PC-3 (cell line): ENCODE measurements around the gene ALX3.

ENCODE experiments used
- CTCF ChIP-seq: fragments of 300-600 bp; sonication (generic); conservative IDR thresholded peaks from 2 replicates; pipeline ENCODE4 v1.5.1; 2017; ENCODE audit warnings: antibody characterized with exemption, low read depth, mild to moderate bottlenecking, low read length
- EZH2 ChIP-seq: fragments of 300-600 bp; sonication (generic); IDR thresholded peaks from one replicate; pipeline ENCODE4 v1.6.1; 2017; ENCODE audit warnings: antibody characterized with exemption, mild to moderate bottlenecking, low read length; ENCODE audit not compliant: unreplicated experiment

GRCh38 chr1:110047463-110047862 is 23.0 kb downstream of the ALX3 start:
- TF ChIP-seq CTCF (no peak; the same call in 1 of the 2 replicates), EZH2 (no peak)
